GM15510 (cell line): Measurements from ENCODE around the gene NCAPD3.

Experiments used
- POLR2A ChIP-seq: IDR thresholded peaks from 3 replicates; pipeline ENCODE4 v1.6.1; 2011; ENCODE audit warnings: borderline replicate concordance; ENCODE audit not compliant: insufficient read length; ENCODE audit errors: extremely low read depth

NCAPD3 gene

GRCh38 chr11:134223836-134224709 lies at the start of gene NCAPD3, which contains the start of gene VPS26B:
Gene NCAPD3, minus strand, starts transcription at chr11:134223967. Its CDS starts 41 bp downstream, at chr11:134223926.
Gene VPS26B, plus strand, starts transcription at chr11:134224671. Its CDS starts 452 bp downstream, at chr11:134225123.
- peak; percentile 97 for TF ChIP-seq POLR2A

GRCh38 chr11:134273317-134273712 lies 49.5 kb upstream of the NCAPD3 start:
- TF ChIP-seq POLR2A, result no peak

GRCh38 chr11:134272381-134273316 lies 48.9 kb upstream of the NCAPD3 start:
- TF ChIP-seq POLR2A, result no peak

GRCh38 chr11:134271978-134272377 lies 48.2 kb upstream of the NCAPD3 start:
- no peak for TF ChIP-seq POLR2A

- TF ChIP-seq POLR2A, result no peak
Measured at GRCh38 chr11:134270250-134270714, 46.5 kb upstream of the NCAPD3 start.

- no peak for TF ChIP-seq POLR2A
Measured at GRCh38 chr11:134267966-134268365, 44.2 kb upstream of the NCAPD3 start.

- no peak for TF ChIP-seq POLR2A
Measured at GRCh38 chr11:134267461-134267860, 43.7 kb upstream of the NCAPD3 start.

- TF ChIP-seq POLR2A, result no peak
Measured at GRCh38 chr11:134266841-134267251, 43.1 kb upstream of the NCAPD3 start.

- no peak for TF ChIP-seq POLR2A
Measured at GRCh38 chr11:134266440-134266839, 42.7 kb upstream of the NCAPD3 start.

- no peak for TF ChIP-seq POLR2A
Measured at GRCh38 chr11:134264966-134265764, 41.4 kb upstream of the NCAPD3 start.

- no peak for TF ChIP-seq POLR2A
Measured at GRCh38 chr11:134261626-134262488, 38.1 kb upstream of the NCAPD3 start.

- no peak for TF ChIP-seq POLR2A
Measured at GRCh38 chr11:134260983-134261382, 37.2 kb upstream of the NCAPD3 start.

- no peak for TF ChIP-seq POLR2A
Measured at GRCh38 chr11:134260503-134260902, 36.7 kb upstream of the NCAPD3 start.
